Left lung (tissue), 10 donors: ENCODE data around the gene ATG4B. TPM values are rescaled to one million over a fixed set of nuclear protein-coding genes. Genes with fewer than 3 reads are reported as not detected.
A peak's percentile ranks its signal among the peaks of the same experiment; 100 is the strongest.

Experiments used
- ATAC-seq: fragments of 200-7000 bp; cut with Tn5 transposase; one replicate; pipeline ENCODE4 v1.9.1; 2020; ENCODE audit warnings: moderate library complexity
- DNase-seq, 4 donors: peaks; one replicate each; pipeline ENCODE4 v3.0.0-alpha.2; 2013 to 2020
- H3K27ac ChIP-seq, 2 donors: fragments of 200-600 bp; sonication (generic) in 1 of 2; one replicate each; pipeline versions ENCODE4 v1.5.0 to v1.8.0; 2020 to 2021
- H3K27me3 ChIP-seq, 2 donors: fragments of 200-600 bp; sonication (generic) in 1 of 2; one replicate each; pipeline versions ENCODE4 v1.5.0 to v1.8.0; 2020 to 2021
- H3K36me3 ChIP-seq, 2 donors: fragments of 200-600 bp; sonication (generic) in 1 of 2; one replicate each; pipeline versions ENCODE4 v1.5.0 to v1.8.0; 2020 to 2021
- H3K4me1 ChIP-seq, 2 donors: fragments of 200-600 bp; one replicate each; pipeline ENCODE4 v1.8.0; 2021
- H3K4me3 ChIP-seq, 2 donors: fragments of 200-600 bp; sonication (generic) in 1 of 2; one replicate each; pipeline versions ENCODE4 v1.5.0 to v1.8.0; 2020 to 2021; ENCODE audit warnings: mild to moderate bottlenecking in 1 of 2
- H3K9me3 ChIP-seq, 2 donors: fragments of 200-600 bp; sonication (generic) in 1 of 2; one replicate each; pipeline versions ENCODE4 v1.5.0 to v1.8.0; 2020 to 2021
- CTCF ChIP-seq, 2 donors: fragments of 200-600 bp; sonication (generic) in 1 of 2; IDR thresholded peaks; one replicate each; pipeline versions ENCODE4 v1.5.0 to v1.8.0; 2021; ENCODE audit warnings: antibody characterized with exemption in 2 of 2
- intact Hi-C, 2 donors: fragments of 100-400 bp; cut with DNase I; formaldehyde crosslinking; loops; one replicate each; pipeline versions ENCODE4 v1.11.2 to v1.14.2; 2022
- polyA plus RNA-seq, 6 donors: library from polyadenylated mRNA; unstranded; fragments of 120-200 nt; gene quantifications; one replicate each; pipeline ENCODE4 v1.2.1, GENCODE V29; 2013; ENCODE audit not compliant: insufficient read length in 6 of 6
- total RNA-seq, 2 donors: library from RNA; stranded (reverse); fragmentation: NEBNext Ultra II Directional; extraction: Animal tissue kit (Norgen Biotek cat#: 25700); gene quantifications; one replicate each; pipeline ENCODE4 v1.2.1, GENCODE V29; 2021
- donor health status: DM: no; HTN: yes; CAD: no.
- donor health status: DM: no; HTN: no; CAD: no.

Gene ATG4B
- total and polyA plus RNA-seq, 8 donors = 60.5 to 98.3 (median 79.3) TPM

DNA sequence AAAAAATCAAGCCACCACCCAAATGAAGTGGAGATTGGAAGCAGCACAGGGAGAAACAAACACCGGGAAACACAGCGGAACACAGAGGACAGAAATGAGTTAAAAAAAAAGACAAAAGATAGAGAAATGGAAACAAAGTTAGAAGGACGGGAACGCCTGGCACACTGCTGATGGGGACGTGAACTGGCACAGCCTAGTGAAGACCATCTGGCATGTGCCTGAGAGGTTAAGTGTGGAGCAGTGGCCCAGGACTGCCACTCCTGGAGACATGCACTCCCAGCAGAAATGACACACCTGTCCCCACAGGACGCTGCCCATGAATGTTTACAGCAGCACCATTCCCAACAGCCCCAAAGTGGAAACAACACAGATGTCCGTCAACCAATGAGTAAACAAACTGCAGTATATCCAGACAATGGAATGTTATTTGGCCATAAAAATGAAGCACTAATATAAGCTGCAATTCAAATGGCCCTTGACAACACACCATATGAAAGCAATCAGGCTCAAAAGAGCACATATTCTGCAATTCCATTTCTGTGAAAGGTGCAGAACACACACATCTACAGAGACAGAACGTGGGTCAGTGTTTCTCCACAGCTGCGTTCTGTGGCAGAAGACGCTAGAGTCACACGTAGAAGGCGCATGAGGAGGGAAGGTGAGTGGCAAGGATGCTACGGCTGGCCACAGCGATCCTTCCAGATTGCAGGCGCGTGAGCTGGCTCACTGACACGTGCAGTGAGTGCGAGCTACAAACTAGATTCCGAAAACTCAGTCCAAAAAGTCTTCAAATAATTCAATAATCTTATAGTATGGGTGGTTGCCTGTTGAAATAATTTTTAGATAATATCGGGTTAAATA, 25.1 kb upstream of the ATG4B start:
- intact Hi-C loops = no loop called here
- Histone ChIP-seq H3K36me3 (no peaks in the 10 kb centered on the region), H3K27me3 (peaks cover 0 to 5% of the 10 kb centered on the region in 2 donors), H3K4me1 (peaks cover 4 to 27% of the 10 kb centered on the region in 2 donors), H3K27ac (peak overlapping the region; percentile 8 to 39), H3K4me3 (no peak overlapping the region), H3K9me3 (no peaks in the 10 kb centered on the region)
- ATAC-seq (no peak), DNase-seq (peak in 3 of 4 donors; percentile 31 to 63 (median 58))
- no peak for TF ChIP-seq CTCF (IDR thresholded peaks at IDR 0.05)

DNA sequence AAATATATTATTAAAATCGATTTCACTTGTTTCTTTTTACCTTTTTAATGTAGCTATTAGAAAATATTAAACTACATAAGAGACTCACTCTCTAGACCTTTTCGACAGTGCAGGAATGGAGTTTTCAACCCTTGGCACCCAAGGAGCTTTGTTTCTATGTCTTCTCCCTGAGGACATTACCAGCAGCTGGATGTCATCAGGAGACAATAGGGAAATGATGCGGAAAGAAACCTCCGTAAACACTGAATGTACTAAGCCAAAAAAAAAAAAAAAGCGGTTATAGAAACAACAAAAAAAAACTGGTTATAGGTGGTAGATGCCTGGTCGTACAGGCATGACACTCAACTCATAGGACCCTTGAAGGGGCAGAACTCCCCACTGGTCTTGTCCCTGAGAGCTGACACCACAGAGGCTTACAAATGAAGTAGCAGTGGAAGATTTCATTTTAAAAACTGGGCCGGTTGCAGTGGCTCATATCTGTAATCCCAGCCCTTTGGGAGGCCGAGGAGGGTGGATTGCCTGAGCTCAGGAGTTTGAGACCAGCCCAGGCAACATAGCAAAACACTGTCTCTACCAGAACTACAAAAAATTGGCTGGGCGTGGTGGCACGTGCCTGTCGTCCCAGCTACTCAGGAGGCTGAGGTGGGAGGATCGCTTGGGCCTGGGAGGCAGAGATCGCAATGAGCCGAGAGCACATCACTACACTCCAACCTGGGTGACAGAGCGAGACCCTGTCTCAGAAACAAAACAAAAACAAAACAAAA, 24.3 kb upstream of the ATG4B start:
- H3K27ac ChIP-seq = peak overlapping the region in 1 of 2 donors; percentile 39
- DNase-seq (peak in 3 of 4 donors; percentile 27 to 85 (median 72)), ATAC-seq (no peak)
- H3K4me3 ChIP-seq = no peak overlapping the region
- no peaks in the 10 kb centered on the region for H3K36me3 ChIP-seq
- H3K9me3 ChIP-seq = no peaks in the 10 kb centered on the region
- H3K4me1 ChIP-seq = peaks cover 4 to 32% of the 10 kb centered on the region in 2 donors
- intact Hi-C loops = no loop called here
- H3K27me3 ChIP-seq = peaks cover 0 to 5% of the 10 kb centered on the region in 2 donors
- TF ChIP-seq CTCF (IDR thresholded peaks at IDR 0.05) = no peak

DNA sequence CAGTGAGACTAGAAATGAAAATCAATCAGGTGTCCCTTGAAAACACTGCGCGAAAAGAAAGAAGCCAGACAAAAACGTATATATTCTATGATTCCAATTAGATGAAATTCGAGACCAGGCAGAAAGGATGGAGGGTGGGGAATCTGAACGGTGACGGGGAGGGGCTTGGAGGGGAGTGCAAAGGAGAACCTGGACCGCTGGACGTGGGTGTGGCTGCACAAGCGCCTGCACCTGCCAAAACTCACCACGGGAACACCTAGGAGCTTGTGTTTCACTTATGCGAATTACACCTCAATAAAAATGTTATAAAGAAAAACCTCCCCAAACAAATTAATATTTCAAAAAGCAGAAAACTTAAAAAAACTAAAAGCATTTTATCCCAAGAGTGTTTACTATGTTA, 22.5 kb upstream of the ATG4B start:
- Histone ChIP-seq H3K4me3 (no peak overlapping the region), H3K36me3 (peaks cover 0 to 7% of the 10 kb centered on the region in 2 donors), H3K27ac (no peak overlapping the region), H3K4me1 (peaks cover 0 to 28% of the 10 kb centered on the region in 2 donors), H3K27me3 (peaks cover 0 to 3% of the 10 kb centered on the region in 2 donors), H3K9me3 (no peaks in the 10 kb centered on the region)
- TF ChIP-seq CTCF (IDR thresholded peaks at IDR 0.05) = no peak
- ATAC-seq (no peak), DNase-seq (peak in 1 of 4 donors; percentile 38)
- intact Hi-C loops = no loop called here

DNA sequence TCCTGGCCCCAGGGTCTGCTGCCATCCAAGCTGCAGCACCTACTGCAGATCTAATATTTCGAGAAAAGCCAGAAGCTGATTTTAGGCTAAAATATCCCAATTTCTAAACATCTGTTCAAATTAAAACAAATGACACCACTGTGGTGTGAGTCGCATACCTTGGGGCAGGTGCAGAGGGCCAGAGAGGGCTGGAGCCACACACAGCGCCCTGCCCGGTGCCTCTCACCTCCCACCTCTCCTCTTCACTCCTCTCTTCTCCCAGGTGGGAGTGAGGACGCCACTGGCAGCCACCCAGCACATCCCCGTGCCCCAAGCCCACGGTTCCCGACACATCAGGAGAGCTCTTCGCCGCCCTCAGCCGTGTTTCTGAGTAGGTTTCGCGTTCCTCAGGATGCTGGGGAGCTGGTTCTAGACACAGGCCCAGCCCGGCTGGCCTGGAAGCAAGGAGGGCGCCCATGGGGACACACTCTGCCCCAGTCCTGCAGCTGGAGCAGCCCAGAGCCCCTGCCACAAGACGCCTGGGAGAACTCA, 21.9 kb upstream of the ATG4B start:
- H3K36me3 ChIP-seq = peaks cover 0 to 7% of the 10 kb centered on the region in 2 donors
- no peaks in the 10 kb centered on the region for H3K9me3 ChIP-seq
- H3K4me1 ChIP-seq = peaks cover 0 to 22% of the 10 kb centered on the region in 2 donors
- ATAC-seq = no peak
- intact Hi-C loops = no loop called here
- no peaks in the 10 kb centered on the region for H3K27me3 ChIP-seq
- H3K27ac ChIP-seq = no peak overlapping the region
- no peak for TF ChIP-seq CTCF (IDR thresholded peaks at IDR 0.05)
- no peak overlapping the region for H3K4me3 ChIP-seq
- DNase-seq = peak in 1 of 4 donors; percentile 71
